SK-N-SH (cell line): ENCODE results near the gene SLIT1.

Experiments used
- EZH2phosphoT487 ChIP-seq: fragments of 200-600 bp; sonication (generic); IDR thresholded peaks from 2 replicates; pipeline ENCODE4 v1.6.1; 2017; ENCODE audit warnings: low read depth, mixed run types, mild to moderate bottlenecking, antibody characterized with exemption, moderate library complexity, borderline replicate concordance
- JUND ChIP-seq: IDR thresholded peaks from 2 replicates; pipeline ENCODE4 v1.4.0; 2012
- NRF1 ChIP-seq: IDR thresholded peaks from 2 replicates; pipeline ENCODE4 v1.6.1; 2012; ENCODE audit warnings: low read depth, mild to moderate bottlenecking, low read length
- RAD21 ChIP-seq: IDR thresholded peaks from 2 replicates; pipeline ENCODE4 v1.6.1; 2012; ENCODE audit warnings: mild to moderate bottlenecking, low read length
- RCOR1 ChIP-seq: fragments of 150-350 bp; IDR thresholded peaks from 2 replicates; pipeline ENCODE4 v1.6.1; 2017; ENCODE audit warnings: antibody characterized with exemption, low read length
- TF ChIP-seq, protein P1 (sequence below): fragments of 200-600 bp; sonication (generic); IDR thresholded peaks from 2 replicates; pipeline ENCODE4 v1.6.1; 2017; ENCODE audit warnings: antibody characterized with exemption, mild to moderate bottlenecking, moderate library complexity

DNA sequence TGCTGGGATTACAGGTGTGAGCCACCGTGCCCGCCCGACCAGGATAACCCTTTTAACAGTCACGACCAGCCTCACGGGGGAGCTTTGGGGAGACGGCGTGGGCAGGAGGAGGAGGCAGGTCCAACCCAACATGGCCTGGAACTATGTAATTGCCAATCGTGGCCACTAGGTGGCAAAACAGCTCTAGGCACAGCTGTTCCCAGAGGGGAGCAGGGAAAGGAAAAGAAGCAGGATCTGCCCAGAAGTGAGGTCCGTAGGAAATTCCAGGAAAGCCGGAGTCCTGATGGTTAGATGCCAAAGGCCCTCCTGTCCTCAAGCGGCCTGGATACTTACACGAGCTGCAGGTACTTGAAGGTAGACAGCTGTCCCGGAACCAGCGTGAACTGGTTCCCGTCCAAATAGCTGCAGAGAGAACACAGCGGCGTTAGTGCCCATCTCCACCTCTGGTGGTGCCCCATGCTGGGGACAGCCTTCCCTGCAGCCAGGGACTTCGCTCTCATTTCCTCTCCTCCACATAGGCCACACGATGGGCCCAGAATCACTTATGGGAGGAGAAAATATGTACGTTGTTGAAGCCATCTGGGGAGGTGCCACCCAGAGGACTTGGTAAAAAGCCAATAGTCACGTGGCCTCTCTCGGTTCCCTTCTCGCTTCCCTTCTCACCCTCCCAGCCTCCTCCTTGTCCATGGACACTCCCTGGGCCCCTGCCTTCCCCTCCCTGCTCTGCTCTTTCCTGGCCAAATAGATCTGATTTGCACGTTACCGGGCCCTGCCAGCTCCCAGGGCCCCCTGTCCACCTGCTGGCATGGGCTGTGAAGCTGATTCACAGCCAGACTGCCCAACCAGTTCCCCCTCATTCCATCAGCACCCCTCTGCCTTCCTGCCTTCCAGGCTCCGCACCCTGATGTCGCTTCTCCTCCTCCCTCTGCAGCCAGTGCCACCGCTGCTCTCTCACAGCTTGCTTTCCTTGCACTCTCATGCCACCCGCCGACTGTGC lies 148.1 kb downstream of the SLIT1 start:
- TF ChIP-seq, protein P1, sequence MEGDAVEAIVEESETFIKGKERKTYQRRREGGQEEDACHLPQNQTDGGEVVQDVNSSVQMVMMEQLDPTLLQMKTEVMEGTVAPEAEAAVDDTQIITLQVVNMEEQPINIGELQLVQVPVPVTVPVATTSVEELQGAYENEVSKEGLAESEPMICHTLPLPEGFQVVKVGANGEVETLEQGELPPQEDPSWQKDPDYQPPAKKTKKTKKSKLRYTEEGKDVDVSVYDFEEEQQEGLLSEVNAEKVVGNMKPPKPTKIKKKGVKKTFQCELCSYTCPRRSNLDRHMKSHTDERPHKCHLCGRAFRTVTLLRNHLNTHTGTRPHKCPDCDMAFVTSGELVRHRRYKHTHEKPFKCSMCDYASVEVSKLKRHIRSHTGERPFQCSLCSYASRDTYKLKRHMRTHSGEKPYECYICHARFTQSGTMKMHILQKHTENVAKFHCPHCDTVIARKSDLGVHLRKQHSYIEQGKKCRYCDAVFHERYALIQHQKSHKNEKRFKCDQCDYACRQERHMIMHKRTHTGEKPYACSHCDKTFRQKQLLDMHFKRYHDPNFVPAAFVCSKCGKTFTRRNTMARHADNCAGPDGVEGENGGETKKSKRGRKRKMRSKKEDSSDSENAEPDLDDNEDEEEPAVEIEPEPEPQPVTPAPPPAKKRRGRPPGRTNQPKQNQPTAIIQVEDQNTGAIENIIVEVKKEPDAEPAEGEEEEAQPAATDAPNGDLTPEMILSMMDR = peak; percentile 81
- no peak for TF ChIP-seq RCOR1
- no peak for TF ChIP-seq EZH2phosphoT487
- TF ChIP-seq NRF1 = no peak
- no peak for TF ChIP-seq JUND
- TF ChIP-seq RAD21 = peak; percentile 87
